Endodermal cell (in vitro differentiated cells): ENCODE measurements around the gene ZYG11A. TPM values are rescaled to one million over a fixed set of nuclear protein-coding genes. Genes with fewer than 3 reads are reported as not detected.

ENCODE experiments used
- DNase-seq: peaks from one replicate; pipeline ENCODE4 v3.0.0-alpha.2; 2017
- H3K27ac ChIP-seq: 2 replicates; pipeline ENCODE4 v1.5.1; 2013; ENCODE audit warnings: mild to moderate bottlenecking, low read depth, low read length, moderate library complexity
- H3K27me3 ChIP-seq: 2 replicates; pipeline ENCODE4 v1.6.1; 2013; ENCODE audit warnings: mild to moderate bottlenecking, low read length, moderate library complexity; ENCODE audit not compliant: insufficient read depth, control insufficient read depth, poor library complexity, severe bottlenecking
- H3K36me3 ChIP-seq: 2 replicates; pipeline ENCODE4 v1.7.0; 2013; ENCODE audit warnings: mild to moderate bottlenecking, low read length, moderate library complexity; ENCODE audit not compliant: control insufficient read depth, insufficient read depth
- H3K4me1 ChIP-seq: one replicate; pipeline ENCODE4 v1.7.0; 2013; ENCODE audit warnings: low read length; ENCODE audit not compliant: control insufficient read depth, insufficient read depth
- H3K4me3 ChIP-seq: 2 replicates; pipeline ENCODE4 v1.5.1; 2013; ENCODE audit warnings: mild to moderate bottlenecking, low read length, moderate library complexity
- H3K9ac ChIP-seq: 2 replicates; pipeline ENCODE4 v1.6.1; 2013; ENCODE audit warnings: mild to moderate bottlenecking, low read length, moderate library complexity; ENCODE audit not compliant: poor library complexity, severe bottlenecking; ENCODE audit errors: extremely low read depth
- H3K9me3 ChIP-seq: 2 replicates; pipeline ENCODE4 v1.6.1; 2013; ENCODE audit warnings: mild to moderate bottlenecking, low read length, moderate library complexity; ENCODE audit not compliant: control insufficient read depth
- H3K27ac Mint-ChIP-seq: 2 replicates; pipeline ENCODE4 v1.8.0; 2020; ENCODE audit warnings: mixed read lengths
- H3K27me3 Mint-ChIP-seq: 2 replicates; pipeline ENCODE4 v1.8.0; 2021; ENCODE audit warnings: mild to moderate bottlenecking, mixed read lengths; ENCODE audit not compliant: insufficient read depth
- H3K36me3 Mint-ChIP-seq: 2 replicates; pipeline ENCODE4 v1.8.0; 2020; ENCODE audit warnings: low read depth, mixed read lengths
- H3K4me1 Mint-ChIP-seq: 2 replicates; pipeline ENCODE4 v1.8.0; 2020; ENCODE audit warnings: mixed read lengths
- H3K4me3 Mint-ChIP-seq: 2 replicates; pipeline ENCODE4 v1.8.0; 2020; ENCODE audit warnings: mild to moderate bottlenecking, moderate library complexity, mixed read lengths
- H3K9me3 Mint-ChIP-seq: 2 replicates; pipeline ENCODE4 v1.8.0; 2020; ENCODE audit warnings: mild to moderate bottlenecking, mixed read lengths
- WGBS, 2 experiments: methylation state at CpG; one replicate each; pipeline versions ENCODE4 v1.1.5 to v1.1.7; 2013; ENCODE audit warnings: missing lambda C conversion rate in 2 of 2, mixed read lengths in 1 of 2; ENCODE audit not compliant: insufficient coverage in 1 of 2, insufficient read length in 1 of 2; 5-methylcytosine and 5-hydroxymethylcytosine counted together
- total RNA-seq, 2 donors: library from RNA; stranded (reverse); fragmentation: NEBNext Ultra II Directional in 1 of 2; extraction: Animal tissue kit (Norgen Biotek cat#: 25700) in 1 of 2; gene quantifications; 2 replicates in 1 of 2; 3 replicates in 1 of 2; pipeline ENCODE4 v1.2.1, GENCODE V29; 2021
- TF ChIP-seq, protein P1 (sequence below): fragments of 200-600 bp; sonication (generic); conservative IDR thresholded peaks from 2 replicates; pipeline ENCODE4 v1.5.0; 2021; ENCODE audit warnings: antibody characterized with exemption, mild to moderate bottlenecking

The ZYG11A gene
- total RNA-seq, 2 donors from 2014 or later, result 1.5 to 3.2 TPM

DNA sequence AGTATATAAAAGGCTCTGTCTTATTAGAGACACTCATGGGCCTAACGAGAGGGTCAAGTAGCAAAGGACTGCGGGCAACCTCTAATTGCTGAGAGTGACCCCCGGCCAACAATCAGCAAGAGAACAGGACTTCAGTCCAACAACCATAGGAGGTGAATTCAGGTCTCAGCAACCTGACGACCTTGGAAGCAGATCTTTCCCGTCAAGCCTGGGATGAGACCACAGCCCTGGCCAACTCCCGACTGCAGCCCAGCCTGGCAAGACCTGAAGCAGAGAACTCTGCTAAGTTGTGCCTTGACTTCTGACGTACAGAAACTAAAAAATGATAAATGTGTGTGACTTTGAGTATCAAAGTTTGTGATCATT is 73.3 kb downstream of the ZYG11A start:
- peaks cover 12% of the 10 kb centered on the region for H3K27me3 Mint-ChIP-seq
- H3K9me3 ChIP-seq, result no peaks in the 10 kb centered on the region
- H3K9me3 Mint-ChIP-seq, result no peaks in the 10 kb centered on the region
- no peak overlapping the region for H3K4me3 Mint-ChIP-seq
- H3K27ac Mint-ChIP-seq, result peak overlapping the region; percentile 2
- H3K36me3 ChIP-seq, result no peaks in the 10 kb centered on the region
- TF ChIP-seq, protein P1, sequence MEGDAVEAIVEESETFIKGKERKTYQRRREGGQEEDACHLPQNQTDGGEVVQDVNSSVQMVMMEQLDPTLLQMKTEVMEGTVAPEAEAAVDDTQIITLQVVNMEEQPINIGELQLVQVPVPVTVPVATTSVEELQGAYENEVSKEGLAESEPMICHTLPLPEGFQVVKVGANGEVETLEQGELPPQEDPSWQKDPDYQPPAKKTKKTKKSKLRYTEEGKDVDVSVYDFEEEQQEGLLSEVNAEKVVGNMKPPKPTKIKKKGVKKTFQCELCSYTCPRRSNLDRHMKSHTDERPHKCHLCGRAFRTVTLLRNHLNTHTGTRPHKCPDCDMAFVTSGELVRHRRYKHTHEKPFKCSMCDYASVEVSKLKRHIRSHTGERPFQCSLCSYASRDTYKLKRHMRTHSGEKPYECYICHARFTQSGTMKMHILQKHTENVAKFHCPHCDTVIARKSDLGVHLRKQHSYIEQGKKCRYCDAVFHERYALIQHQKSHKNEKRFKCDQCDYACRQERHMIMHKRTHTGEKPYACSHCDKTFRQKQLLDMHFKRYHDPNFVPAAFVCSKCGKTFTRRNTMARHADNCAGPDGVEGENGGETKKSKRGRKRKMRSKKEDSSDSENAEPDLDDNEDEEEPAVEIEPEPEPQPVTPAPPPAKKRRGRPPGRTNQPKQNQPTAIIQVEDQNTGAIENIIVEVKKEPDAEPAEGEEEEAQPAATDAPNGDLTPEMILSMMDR, result no peak
- no peak for DNase-seq
- peaks cover 10% of the 10 kb centered on the region for H3K36me3 Mint-ChIP-seq
- 89 to 91% methylated on average over 5 to 7 of the region's 7 CpGs for WGBS, 2 experiments
- H3K27me3 ChIP-seq, result peaks cover 12% of the 10 kb centered on the region
- H3K4me3 ChIP-seq, result no peak overlapping the region
- H3K4me1 ChIP-seq, result no peaks in the 10 kb centered on the region
- peaks cover 7% of the 10 kb centered on the region for H3K4me1 Mint-ChIP-seq
- H3K27ac ChIP-seq, result no peak overlapping the region
- no peak overlapping the region for H3K9ac ChIP-seq

- no peaks in the 10 kb centered on the region for H3K9me3 ChIP-seq
- Mint-ChIP-seq H3K36me3 (peaks cover 10% of the 10 kb centered on the region), H3K9me3 (no peaks in the 10 kb centered on the region), H3K4me1 (peaks cover 7% of the 10 kb centered on the region), H3K27me3 (peaks cover 13% of the 10 kb centered on the region), H3K4me3 (no peak overlapping the region), H3K27ac (no peak overlapping the region)
- H3K27me3 ChIP-seq, result peaks cover 18% of the 10 kb centered on the region
- no peaks in the 10 kb centered on the region for H3K36me3 ChIP-seq
- WGBS, 2 experiments, result 90 to 98% methylated on average over 7 to 10 of the region's 10 CpGs
- TF ChIP-seq, protein P1, result no peak
- DNase-seq, result no peak
- no peaks in the 10 kb centered on the region for H3K4me1 ChIP-seq
- no peak overlapping the region for H3K27ac ChIP-seq
- H3K9ac ChIP-seq, result no peak overlapping the region
- no peak overlapping the region for H3K4me3 ChIP-seq
These were observed 73.8 kb downstream of the ZYG11A start for GRCh38 chr1:52916241-52916975.

- Mint-ChIP-seq H3K4me3 (no peak overlapping the region), H3K36me3 (peaks cover 10% of the 10 kb centered on the region), H3K27me3 (peaks cover 15% of the 10 kb centered on the region), H3K4me1 (peaks cover 7% of the 10 kb centered on the region), H3K9me3 (no peaks in the 10 kb centered on the region), H3K27ac (no peak overlapping the region)
- TF ChIP-seq, protein P1, result no peak
- H3K36me3 ChIP-seq, result no peaks in the 10 kb centered on the region
- no peak for DNase-seq
- no peak overlapping the region for H3K27ac ChIP-seq
- H3K9me3 ChIP-seq, result no peaks in the 10 kb centered on the region
- 96 to 100% methylated on average over 4 to 7 of the region's 7 CpGs for WGBS, 2 experiments
- H3K4me3 ChIP-seq, result no peak overlapping the region
- H3K9ac ChIP-seq, result no peak overlapping the region
- H3K27me3 ChIP-seq, result peaks cover 26% of the 10 kb centered on the region
- H3K4me1 ChIP-seq, result no peaks in the 10 kb centered on the region
These were observed 74.6 kb downstream of the ZYG11A start for GRCh38 chr1:52917156-52917555.
